DND-41 (cell line): Measurements from ENCODE around the gene NINL.

ENCODE experiments used
- ATAC-seq: fragments of 200-7000 bp; cut with Tn5 transposase; 3 replicates; pipeline ENCODE4 v1.9.1; 2021; ENCODE audit warnings: low read depth; ENCODE audit not compliant: insufficient read depth
- DNase-seq: peaks from one replicate; pipeline ENCODE4 v3.0.0-alpha.2; 2020
- H2AFZ ChIP-seq: 2 replicates; pipeline ENCODE4 v1.6.0; 2012; ENCODE audit warnings: low read depth, low read length
- H3K27ac ChIP-seq: 2 replicates; pipeline ENCODE4 v1.5.1; 2012; ENCODE audit warnings: low read length, inconsistent platforms
- H3K27me3 ChIP-seq: fragments of 200-600 bp; sonication (generic); 2 replicates; pipeline ENCODE4 v1.6.0; 2012; ENCODE audit warnings: low read length, mild to moderate bottlenecking, inconsistent platforms; ENCODE audit not compliant: insufficient read depth, poor library complexity
- H3K36me3 ChIP-seq: 2 replicates; pipeline ENCODE4 v1.5.1; 2012; ENCODE audit warnings: low read length, inconsistent platforms; ENCODE audit not compliant: insufficient read depth
- H3K4me1 ChIP-seq: 2 replicates; pipeline ENCODE4 v1.5.1; 2012; ENCODE audit warnings: mild to moderate bottlenecking, low read length; ENCODE audit not compliant: insufficient read depth
- H3K4me2 ChIP-seq: 2 replicates; pipeline ENCODE4 v1.6.0; 2012; ENCODE audit warnings: mild to moderate bottlenecking, moderate library complexity, low read length, inconsistent platforms; ENCODE audit not compliant: insufficient read depth
- H3K4me3 ChIP-seq, 2 experiments: fragments of 200-600 bp in 1 of 2; shearing (Covaris generic) in 1 of 2; 2 replicates each; pipeline ENCODE4 v1.5.1; 2012 to 2016; ENCODE audit warnings: inconsistent platforms in 2 of 2, low read length in 2 of 2, mild to moderate bottlenecking in 2 of 2, low read depth in 1 of 2, moderate library complexity in 1 of 2
- H3K79me2 ChIP-seq: 2 replicates; pipeline ENCODE4 v1.6.0; 2012; ENCODE audit warnings: low read length, inconsistent platforms; ENCODE audit not compliant: insufficient read depth
- H3K9ac ChIP-seq: 2 replicates; pipeline ENCODE4 v1.6.0; 2012; ENCODE audit warnings: low read depth, mild to moderate bottlenecking, inconsistent platforms, low read length, moderate library complexity
- H3K9me3 ChIP-seq: 2 replicates; pipeline ENCODE4 v1.5.1; 2012; ENCODE audit warnings: low read length, moderate library complexity, mild to moderate bottlenecking, inconsistent platforms; ENCODE audit not compliant: insufficient read depth, severe bottlenecking
- H4K20me1 ChIP-seq: 2 replicates; pipeline ENCODE4 v1.6.0; 2012; ENCODE audit warnings: low read length; ENCODE audit not compliant: insufficient read depth
- CTCF ChIP-seq: IDR thresholded peaks from 2 replicates; pipeline ENCODE4 v1.5.1; 2012; ENCODE audit warnings: borderline replicate concordance, low read length, moderate library complexity, mild to moderate bottlenecking; ENCODE audit not compliant: poor library complexity, severe bottlenecking; ENCODE audit errors: extremely low read depth
- EZH2 ChIP-seq: IDR thresholded peaks from 3 replicates; pipeline ENCODE4 v1.6.1; 2012; ENCODE audit warnings: borderline replicate concordance, low read depth, mild to moderate bottlenecking, moderate library complexity, low read length, inconsistent platforms; ENCODE audit not compliant: severe bottlenecking

NINL gene

GRCh38 chr20:25622049-25622448 is 36.7 kb upstream of the NINL start:
- no peak overlapping the region for H2AFZ ChIP-seq
- TF ChIP-seq EZH2 (no peak), CTCF (no peak)
- H4K20me1 ChIP-seq, result peaks cover 42% of the 10 kb centered on the region
- peaks cover 25% of the 10 kb centered on the region for H3K36me3 ChIP-seq
- H3K4me3 ChIP-seq, result peak overlapping the region in 1 of 2 experiments; percentile 89; a peak in 3 of 4 replicates
- peak overlapping the region; percentile 81 for H3K4me2 ChIP-seq
- H3K79me2 ChIP-seq, result peaks cover 82% of the 10 kb centered on the region
- peak overlapping the region; percentile 82; the same call in 1 of the 2 replicates for H3K27ac ChIP-seq
- ATAC-seq (no peak), DNase-seq (no peak)
- H3K9ac ChIP-seq, result peak overlapping the region; percentile 86
- H3K4me1 ChIP-seq, result peaks cover 66% of the 10 kb centered on the region
- H3K27me3 ChIP-seq, result no peaks in the 10 kb centered on the region
- H3K9me3 ChIP-seq, result no peaks in the 10 kb centered on the region

GRCh38 chr20:25619514-25619913 is 34.2 kb upstream of the NINL start:
- no peak for ATAC-seq

GRCh38 chr20:25608774-25609173 is 23.4 kb upstream of the NINL start:
- Histone ChIP-seq H3K9ac (no peak overlapping the region), H3K4me2 (no peak overlapping the region), H3K9me3 (no peaks in the 10 kb centered on the region), H3K36me3 (peaks cover 39% of the 10 kb centered on the region), H2AFZ (no peak overlapping the region), H3K27ac (no peak overlapping the region), H3K4me1 (no peaks in the 10 kb centered on the region), H3K79me2 (peaks cover 44% of the 10 kb centered on the region), H3K4me3 (no peak overlapping the region), H3K27me3 (no peaks in the 10 kb centered on the region), H4K20me1 (peaks cover 25% of the 10 kb centered on the region; the same call in 1 of the 2 replicates)
- ATAC-seq, result no peak
- no peak for TF ChIP-seq EZH2
- no peak for TF ChIP-seq CTCF
- no peak for DNase-seq

More at GRCh38 chr20:25619514-25619913, 34.2 kb upstream of the NINL start:
- Histone ChIP-seq H3K27me3 (no peaks in the 10 kb centered on the region), H3K36me3 (peaks cover 50% of the 10 kb centered on the region), H4K20me1 (peaks cover 64% of the 10 kb centered on the region), H3K4me2 (peak overlapping the region; percentile 42), H3K27ac (0 out of 2 replicates have a peak overlapping the region, but pooled peaks have one; percentile 3), H3K79me2 (peaks cover 99% of the 10 kb centered on the region), H3K4me3 (no peak overlapping the region), H2AFZ (no peak overlapping the region), H3K9me3 (no peaks in the 10 kb centered on the region), H3K4me1 (peaks cover 53% of the 10 kb centered on the region), H3K9ac (no peak overlapping the region)
- DNase-seq, result no peak
- TF ChIP-seq EZH2, result no peak
- no peak for TF ChIP-seq CTCF
